HL-60 (cell line): Measurements from ENCODE around the gene TOR2A.

Experiments used
- DNase-seq, 2 experiments: peaks; one replicate each; pipeline ENCODE4 v3.0.0-alpha.2; 2010 to 2020; ENCODE audit warnings: low read depth in 1 of 2, low spot score in 1 of 2
- H3K27ac ChIP-seq: fragments of 250-450 bp; sonication (Bioruptor Pico); replicated peaks from 2 replicates; pipeline ENCODE4 v1.5.1; 2020; ENCODE audit warnings: mild to moderate bottlenecking, moderate library complexity
- H3K27me3 ChIP-seq: fragments of 250-450 bp; sonication (Bioruptor Pico); 2 replicates; pipeline ENCODE4 v1.5.1; 2021; ENCODE audit warnings: mild to moderate bottlenecking, moderate library complexity; ENCODE audit not compliant: insufficient read depth, poor library complexity, severe bottlenecking
- H3K4me3 ChIP-seq: replicated peaks from 2 replicates; pipeline ENCODE4 v1.5.1; 2011; ENCODE audit warnings: mild to moderate bottlenecking, control low read depth, low read length; ENCODE audit not compliant: insufficient read depth
- CTCF ChIP-seq: IDR thresholded peaks from one replicate; pipeline ENCODE4 v1.5.1; 2011; ENCODE audit warnings: low read length, control low read depth, inconsistent platforms; ENCODE audit not compliant: insufficient read depth
- GABPA ChIP-seq: IDR thresholded peaks from 2 replicates; pipeline ENCODE4 v1.6.1; 2012; ENCODE audit warnings: low read depth
- POLR2AphosphoS5 ChIP-seq: IDR thresholded peaks from 2 replicates; pipeline ENCODE4 v1.6.1; 2012; ENCODE audit warnings: low read depth
- REST ChIP-seq: IDR thresholded peaks from 2 replicates; pipeline ENCODE4 v1.6.1; 2012; ENCODE audit warnings: low read depth; ENCODE audit not compliant: insufficient replicate concordance
- SPI1 ChIP-seq: IDR thresholded peaks from 2 replicates; pipeline ENCODE4 v1.6.1; 2012; ENCODE audit warnings: low read depth, mild to moderate bottlenecking, borderline replicate concordance

Gene TOR2A

GRCh38 chr9:127777368-127777980 lies 42.4 kb upstream of the TOR2A start:
- DNase-seq: no peak
- Histone ChIP-seq H3K27ac (no peak overlapping the region; the same call in 1 of the 2 replicates), H3K4me3 (peak overlapping the region; percentile 80), H3K27me3 (no peaks in the 10 kb centered on the region)
- TF ChIP-seq POLR2AphosphoS5 (no peak), SPI1 (no peak), REST (no peak), GABPA (no peak), CTCF (no peak)

- peak overlapping the region; percentile 73 for H3K27ac ChIP-seq
- TF ChIP-seq SPI1 (no peak), GABPA (no peak), REST (no peak), CTCF (no peak), POLR2AphosphoS5 (no peak)
- H3K4me3 ChIP-seq: peak overlapping the region; percentile 80
- H3K27me3 ChIP-seq: no peaks in the 10 kb centered on the region
- no peak for DNase-seq
Observed at GRCh38 chr9:127776924-127777289, 41.8 kb upstream of the TOR2A start.

GRCh38 chr9:127776195-127776923 lies 41.3 kb upstream of the TOR2A start:
- Histone ChIP-seq H3K27ac (peak overlapping the region; percentile 73), H3K27me3 (no peaks in the 10 kb centered on the region), H3K4me3 (peak overlapping the region; percentile 80)
- DNase-seq: peak; percentile 91 to 93
- peak; percentile 83 for TF ChIP-seq SPI1
- no peak for TF ChIP-seq REST
- TF ChIP-seq POLR2AphosphoS5: peak; percentile 68
- TF ChIP-seq GABPA: no peak
